GM19397 (cell line): ENCODE data around the gene OXSR1.
"Not testable (repeated sequence)": the region's sequence is repeated elsewhere in the genome, so short reads cannot be mapped to it uniquely, and the experiment has no call there.

ENCODE experiments used
- ATAC-seq: cut with Tn5 transposase; IDR thresholded peaks from one replicate; pipeline ENCODE4 v1.9.1; 2021; ENCODE audit warnings: mild to moderate bottlenecking, moderate library complexity; ENCODE audit not compliant: unreplicated experiment

OXSR1 gene

GRCh38 chr3:38127611-38128302 lies 37.6 kb upstream of the OXSR1 start:
- ATAC-seq: no peak

GRCh38 chr3:38128303-38128655 lies 37.1 kb upstream of the OXSR1 start:
- no peak for ATAC-seq

- no peak for ATAC-seq
These were observed 36.3 kb upstream of the OXSR1 start for GRCh38 chr3:38129058-38129457.

- no peak for ATAC-seq
These were observed 34.7 kb upstream of the OXSR1 start for GRCh38 chr3:38130631-38131065.

GRCh38 chr3:38131621-38132369 lies 33.5 kb upstream of the OXSR1 start:
- ATAC-seq: no peak

- no peak for ATAC-seq
These were observed 32.2 kb upstream of the OXSR1 start for GRCh38 chr3:38133209-38133556.

- no peak for ATAC-seq
These were observed 31.6 kb upstream of the OXSR1 start for GRCh38 chr3:38133557-38134405.

GRCh38 chr3:38134517-38135143 lies 30.7 kb upstream of the OXSR1 start:
- ATAC-seq: not testable (repeated sequence)

GRCh38 chr3:38135621-38136277 lies 29.6 kb upstream of the OXSR1 start:
- not testable (repeated sequence) for ATAC-seq

- peak; percentile 7 for ATAC-seq
These were observed 29.0 kb upstream of the OXSR1 start for GRCh38 chr3:38136393-38136776.

- peak; percentile 88 for ATAC-seq
These were observed 28.3 kb upstream of the OXSR1 start, which contains the start of gene ACAA1 for GRCh38 chr3:38136777-38137614. Gene ACAA1, minus strand, starts transcription at chr3:38137127. Its CDS starts 92 bp downstream, at chr3:38137035.

GRCh38 chr3:38137615-38138348 lies 27.6 kb upstream of the OXSR1 start:
- no peak for ATAC-seq

- ATAC-seq: peak; percentile 39
These were observed 26.8 kb upstream of the OXSR1 start, which contains the start of gene MYD88 for GRCh38 chr3:38138349-38139190. Gene MYD88, plus strand, starts transcription at chr3:38138661. Its CDS starts 40 bp downstream, at chr3:38138701.

- no peak for ATAC-seq
These were observed 26.1 kb upstream of the OXSR1 start for GRCh38 chr3:38139191-38139590.

GRCh38 chr3:38139652-38140051 lies 25.7 kb upstream of the OXSR1 start:
- ATAC-seq: no peak

GRCh38 chr3:38140326-38141172 lies 24.8 kb upstream of the OXSR1 start:
- ATAC-seq: no peak
